ENCODE data around the gene CAMK1D.

- TF ChIP-seq CTCF (IDR thresholded peaks at IDR 0.05; ENCODE audit: low read depth, low read length) (no peak), MAX (IDR thresholded peaks at IDR 0.05; ENCODE audit: low read depth, low read length) (no peak), POLR2A (IDR thresholded peaks at IDR 0.05; ENCODE audit: extremely low read depth, insufficient read length) (no peak)
Measured at GRCh38 chr10:12409613-12410012, 60.3 kb downstream of the CAMK1D start.

All from NB4 (cell line).